Activated CD4-positive, alpha-beta T cell treated with anti-CD3 and anti-CD28 coated beads for 36 hours (primary cell): Measurements from ENCODE around the gene EIPR1. TPM values are rescaled to one million over a fixed set of nuclear protein-coding genes. Genes with fewer than 3 reads are reported as not detected.

ENCODE experiments used
- ATAC-seq: fragments of 200-7000 bp; cut with Tn5 transposase; one replicate; pipeline ENCODE4 v1.10.0; 2021; ENCODE audit warnings: mild to moderate bottlenecking, moderate library complexity
- CTCF ChIA-PET: fragments of 350-600 bp; sonication (Branson Sonifier 250); formaldehyde crosslinking; loops from one replicate; lab custom pipeline; 2021; ENCODE audit warnings: antibody characterized with exemption; lab: Charles Lee
- POLR2A ChIA-PET: fragments of 350-600 bp; sonication (Branson Sonifier 250); formaldehyde crosslinking; loops from one replicate; lab custom pipeline; 2021; ENCODE audit warnings: antibody characterized with exemption, inconsistent platforms; lab: Charles Lee
- DNase-seq: peaks from one replicate; pipeline ENCODE4 v3.0.0-alpha.2; 2020
- H3K27ac Mint-ChIP-seq: one replicate; pipeline ENCODE4 v1.8.0; 2021; ENCODE audit warnings: mixed read lengths
- H3K27me3 Mint-ChIP-seq: one replicate; pipeline ENCODE4 v1.8.0; 2021; ENCODE audit warnings: mixed read lengths
- H3K36me3 Mint-ChIP-seq: one replicate; pipeline ENCODE4 v1.8.0; 2021; ENCODE audit warnings: low read depth, mixed read lengths
- H3K4me1 Mint-ChIP-seq: one replicate; pipeline ENCODE4 v1.8.0; 2021; ENCODE audit warnings: mixed read lengths
- H3K4me3 Mint-ChIP-seq: one replicate; pipeline ENCODE4 v1.8.0; 2021; ENCODE audit warnings: mild to moderate bottlenecking, moderate library complexity, mixed read lengths
- H3K9me3 Mint-ChIP-seq: one replicate; pipeline ENCODE4 v1.8.0; 2021; ENCODE audit warnings: low read depth, mixed read lengths
- intact Hi-C, 2 experiments: fragments of 100-400 bp; cut with DNase I in 1 of 2; cut with micrococcal nuclease in 1 of 2; formaldehyde crosslinking; loops; one replicate each; pipeline versions ENCODE4 v1.14.2 to v1.15.1; 2022 to 2024; cut with DNase I, micrococcal nuclease
- total RNA-seq, 2 experiments: library from RNA; stranded (reverse); gene quantifications; one replicate each; pipeline ENCODE4 v1.2.3, GENCODE V29; 2021

EIPR1 gene
- total RNA-seq, 2 experiments from 2014 or later, result 38.6 to 58.2 TPM

DNA sequence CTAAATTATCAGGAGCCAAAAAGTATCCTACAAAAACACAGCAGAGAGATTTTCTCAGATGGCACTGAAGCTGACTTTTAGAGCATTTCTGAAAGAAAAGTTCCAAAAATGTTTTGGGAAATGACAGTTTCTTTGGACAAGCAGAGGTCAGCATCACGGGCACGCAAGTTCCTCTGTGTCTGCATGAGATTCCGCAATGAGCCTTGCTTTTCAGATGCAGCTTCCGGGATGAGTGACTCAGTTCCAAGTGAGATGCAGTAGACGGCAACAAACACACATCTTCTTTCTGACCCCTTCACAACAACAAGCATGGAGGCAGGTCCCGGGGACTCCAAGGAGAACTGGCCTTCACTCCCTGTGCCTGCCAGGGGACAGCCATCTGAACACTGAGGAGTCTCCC is 76.6 kb downstream of the EIPR1 start:
- intact Hi-C loops, result loop anchor here in 1 of 2 experiments (5.0 to 10.0 kb wide), 2 partner anchors 299 to 456 kb away; no protein-coding TSS in a partner anchor
- ChIA-PET POLR2A (no interaction called here), CTCF (interaction anchor here (0.7 kb wide), 1 partner anchor 519 kb away, joined by 3 read pairs; no protein-coding TSS in a partner anchor)
- no peak overlapping the region for H3K4me3 Mint-ChIP-seq
- no peak for ATAC-seq
- peaks cover 8% of the 10 kb centered on the region for H3K4me1 Mint-ChIP-seq
- no peaks in the 10 kb centered on the region for H3K9me3 Mint-ChIP-seq
- no peak for DNase-seq
- peaks cover 13% of the 10 kb centered on the region for H3K36me3 Mint-ChIP-seq
- no peaks in the 10 kb centered on the region for H3K27me3 Mint-ChIP-seq
- no peak overlapping the region for H3K27ac Mint-ChIP-seq

DNA sequence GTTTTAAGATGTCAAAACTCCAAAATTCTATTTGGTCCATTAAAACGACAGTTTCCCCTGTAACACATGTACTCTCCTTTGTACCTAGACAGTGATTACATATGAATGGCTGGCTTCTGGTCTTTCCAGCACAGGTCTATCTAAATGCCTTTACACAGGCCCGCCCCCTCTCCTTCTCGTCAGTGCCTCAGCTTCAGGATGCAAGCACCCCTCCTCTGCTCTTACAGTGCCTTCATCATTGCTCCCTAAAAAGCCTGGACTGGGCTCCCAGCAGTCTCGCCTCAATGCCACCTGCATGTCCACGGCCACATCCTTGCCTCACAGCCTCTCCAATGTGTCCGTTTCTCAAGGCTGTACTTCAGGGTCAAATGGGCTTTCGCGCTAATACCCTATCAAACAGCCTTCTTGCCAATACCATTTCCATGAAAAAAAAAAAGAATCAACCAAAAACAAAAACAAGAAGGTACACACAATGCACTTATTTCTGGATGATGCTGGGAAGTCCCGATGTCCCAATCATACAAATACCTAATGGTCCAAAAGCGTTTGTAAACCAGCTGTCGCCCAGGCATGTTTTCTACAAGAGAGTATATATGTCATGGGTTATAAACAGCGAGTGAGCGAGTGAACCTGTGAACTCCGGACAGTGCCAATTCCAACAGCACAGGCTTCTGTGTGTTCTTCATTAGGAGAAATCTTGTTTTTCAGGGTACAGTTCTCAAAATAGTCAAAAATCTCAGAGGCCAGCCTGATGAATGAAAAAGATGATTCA is 77.2 kb downstream of the EIPR1 start:
- no peak overlapping the region for H3K27ac Mint-ChIP-seq
- intact Hi-C loops, result loop anchor here in 1 of 2 experiments (5.0 to 10.0 kb wide), 2 partner anchors 298 to 456 kb away; no protein-coding TSS in a partner anchor
- CTCF ChIA-PET, result interaction anchor here (0.7 kb wide), 1 partner anchor 518 kb away, joined by 3 read pairs; no protein-coding TSS in a partner anchor
- no peaks in the 10 kb centered on the region for H3K9me3 Mint-ChIP-seq
- ATAC-seq (no peak), DNase-seq (no peak)
- H3K36me3 Mint-ChIP-seq, result peaks cover 13% of the 10 kb centered on the region
- H3K4me3 Mint-ChIP-seq, result no peak overlapping the region
- H3K27me3 Mint-ChIP-seq, result no peaks in the 10 kb centered on the region
- peaks cover 8% of the 10 kb centered on the region for H3K4me1 Mint-ChIP-seq
- POLR2A ChIA-PET, result no interaction called here

DNA sequence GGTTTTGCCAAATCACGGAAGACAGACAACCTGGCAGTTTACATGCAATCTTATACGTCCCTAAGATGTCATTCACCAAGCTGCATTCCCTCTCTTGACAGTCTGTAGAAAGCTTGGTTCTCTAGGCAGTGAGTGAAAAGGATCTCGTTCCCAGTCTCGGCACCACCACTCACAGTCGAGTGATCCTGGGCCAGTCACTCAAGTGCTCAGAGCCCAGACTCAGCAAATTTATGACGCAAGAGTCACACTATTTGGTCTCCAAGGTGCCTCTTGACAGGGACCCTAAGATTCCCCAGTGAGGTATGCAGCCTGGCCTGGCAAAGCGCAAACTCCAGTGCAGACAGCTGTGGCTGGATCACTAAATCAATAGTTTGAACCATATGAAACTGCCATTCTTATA is 77.9 kb downstream of the EIPR1 start:
- Mint-ChIP-seq H3K4me1 (peaks cover 8% of the 10 kb centered on the region), H3K4me3 (no peak overlapping the region), H3K27me3 (no peaks in the 10 kb centered on the region), H3K9me3 (no peaks in the 10 kb centered on the region), H3K36me3 (peaks cover 13% of the 10 kb centered on the region), H3K27ac (no peak overlapping the region)
- ChIA-PET CTCF (interaction anchor here (0.9 kb wide), 1 partner anchor 9 kb away, joined by 3 read pairs; no protein-coding TSS in a partner anchor), POLR2A (no interaction called here)
- no peak for ATAC-seq
- intact Hi-C loops, result loop anchor here in 1 of 2 experiments (5.0 to 10.0 kb wide), 2 partner anchors 297 to 455 kb away; no protein-coding TSS in a partner anchor
- no peak for DNase-seq

DNA sequence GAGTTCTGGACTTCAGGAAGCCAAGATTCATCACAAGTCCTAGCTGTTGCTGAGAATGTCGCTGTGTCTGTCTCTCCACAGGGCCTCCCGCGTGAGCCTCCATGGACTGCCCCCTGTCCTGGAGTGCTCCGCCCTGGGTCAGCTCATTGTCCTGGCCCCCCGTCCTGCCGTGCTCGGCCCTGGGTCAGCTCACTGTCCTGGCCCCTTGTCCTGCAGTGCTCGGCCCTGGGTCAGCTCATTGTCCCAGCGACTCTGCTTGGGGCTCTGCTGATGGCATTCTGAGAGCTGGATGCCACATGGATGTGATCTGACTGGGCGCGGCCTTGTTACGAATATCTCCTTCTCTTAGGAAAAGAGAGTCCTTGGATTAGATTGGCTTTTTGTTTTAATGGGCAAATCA is 78.5 kb downstream of the EIPR1 start:
- no peak overlapping the region for H3K4me3 Mint-ChIP-seq
- ATAC-seq (no peak), DNase-seq (no peak)
- H3K27me3 Mint-ChIP-seq, result no peaks in the 10 kb centered on the region
- peaks cover 13% of the 10 kb centered on the region for H3K36me3 Mint-ChIP-seq
- H3K4me1 Mint-ChIP-seq, result peaks cover 8% of the 10 kb centered on the region
- H3K27ac Mint-ChIP-seq, result no peak overlapping the region
- H3K9me3 Mint-ChIP-seq, result no peaks in the 10 kb centered on the region
- ChIA-PET POLR2A (no interaction called here), CTCF (interaction anchor here (0.9 kb wide), 1 partner anchor 10 kb away, joined by 3 read pairs; no protein-coding TSS in a partner anchor)
- intact Hi-C loops, result no loop called here

DNA sequence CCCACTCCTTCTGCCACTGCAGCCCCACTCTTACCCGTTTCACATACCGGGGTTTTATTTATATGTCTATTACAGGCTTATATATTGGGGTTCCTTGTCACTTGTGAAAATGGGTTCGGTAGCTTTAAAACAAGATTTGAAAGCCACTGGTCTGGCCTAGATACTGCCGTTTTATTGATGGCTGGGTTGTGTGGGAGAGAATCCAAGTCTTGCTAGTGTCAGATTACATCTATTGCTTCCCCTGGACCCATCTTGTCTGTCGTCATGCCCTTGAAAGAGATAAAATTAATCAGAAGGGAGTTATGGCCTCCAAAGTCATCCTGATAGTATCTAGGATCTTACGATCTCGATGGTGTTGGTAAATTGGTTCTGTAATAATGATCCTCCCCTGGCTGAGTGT is 79.4 kb downstream of the EIPR1 start:
- ChIA-PET CTCF (no interaction called here), POLR2A (no interaction called here)
- H3K36me3 Mint-ChIP-seq, result peaks cover 13% of the 10 kb centered on the region
- H3K4me1 Mint-ChIP-seq, result no peaks in the 10 kb centered on the region
- intact Hi-C loops, result no loop called here
- H3K27ac Mint-ChIP-seq, result no peak overlapping the region
- DNase-seq (no peak), ATAC-seq (no peak)
- H3K4me3 Mint-ChIP-seq, result no peak overlapping the region
- no peaks in the 10 kb centered on the region for H3K9me3 Mint-ChIP-seq
- no peaks in the 10 kb centered on the region for H3K27me3 Mint-ChIP-seq

DNA sequence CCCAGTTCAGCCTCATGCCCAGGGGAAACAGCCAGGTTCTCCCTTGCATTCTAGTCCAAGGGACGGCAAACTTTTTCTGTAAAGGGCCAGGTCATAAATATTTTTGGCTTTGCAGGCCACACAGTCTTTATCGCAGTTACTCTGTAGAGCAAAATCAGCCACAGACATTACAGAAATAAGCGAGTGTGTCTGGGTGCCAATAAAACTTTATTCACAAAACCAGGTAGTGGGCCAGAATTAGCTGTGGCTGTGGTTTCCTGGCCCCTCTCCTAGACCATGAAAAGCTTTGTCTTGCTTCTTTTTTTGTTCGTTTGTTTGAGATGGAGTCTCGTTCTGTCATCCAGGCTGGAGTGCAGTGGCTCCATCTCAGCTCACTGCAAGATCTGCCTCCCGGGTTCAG is 80.1 kb downstream of the EIPR1 start:
- Mint-ChIP-seq H3K36me3 (peaks cover 13% of the 10 kb centered on the region), H3K27ac (no peak overlapping the region), H3K4me1 (no peaks in the 10 kb centered on the region), H3K27me3 (no peaks in the 10 kb centered on the region), H3K9me3 (no peaks in the 10 kb centered on the region), H3K4me3 (no peak overlapping the region)
- ATAC-seq (no peak), DNase-seq (no peak)
- intact Hi-C loops, result no loop called here
- ChIA-PET POLR2A (no interaction called here), CTCF (interaction anchor here (0.6 kb wide), 1 partner anchor 81 kb away, joined by 3 read pairs; no protein-coding TSS in a partner anchor)

DNA sequence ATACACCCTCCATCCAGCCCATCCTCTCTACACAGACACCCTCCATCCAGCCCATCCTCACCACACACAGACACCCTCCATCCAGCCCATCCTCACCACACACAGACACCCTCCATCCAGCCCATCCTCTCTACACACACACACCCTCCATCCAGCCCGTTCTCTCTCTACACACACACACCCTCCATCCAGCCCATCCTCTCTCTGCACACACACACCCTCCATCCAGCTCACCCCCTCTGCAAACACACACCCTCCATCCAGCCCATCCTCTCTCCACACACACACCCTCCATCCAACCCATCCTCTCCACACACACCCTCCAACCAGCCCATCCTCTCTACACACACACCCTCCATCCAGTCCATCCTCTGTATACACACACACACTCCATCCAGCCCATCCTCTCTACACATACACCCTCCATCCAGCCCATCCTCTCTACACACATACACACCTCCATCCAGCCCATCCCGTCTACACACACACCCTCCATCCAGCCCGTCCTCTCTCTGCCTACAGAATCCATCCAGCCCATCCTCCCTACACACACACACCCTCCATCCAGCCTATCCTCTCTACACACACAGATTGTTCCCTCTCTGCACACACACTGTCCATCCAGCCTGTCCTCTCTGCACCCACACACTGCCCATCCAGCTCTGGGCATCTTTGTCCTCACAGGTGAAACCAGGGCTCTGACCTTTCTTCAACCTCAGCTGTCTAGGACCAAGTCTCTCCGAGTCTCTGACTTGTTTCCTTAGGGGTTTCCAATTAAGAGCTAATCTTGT is 81.2 kb downstream of the EIPR1 start:
- ATAC-seq (no peak), DNase-seq (no peak)
- H3K27ac Mint-ChIP-seq, result no peak overlapping the region
- peaks cover 11% of the 10 kb centered on the region for H3K36me3 Mint-ChIP-seq
- H3K4me3 Mint-ChIP-seq, result no peak overlapping the region
- ChIA-PET CTCF (no interaction called here), POLR2A (no interaction called here)
- intact Hi-C loops, result no loop called here
- H3K9me3 Mint-ChIP-seq, result no peaks in the 10 kb centered on the region
- no peaks in the 10 kb centered on the region for H3K4me1 Mint-ChIP-seq
- H3K27me3 Mint-ChIP-seq, result no peaks in the 10 kb centered on the region

DNA sequence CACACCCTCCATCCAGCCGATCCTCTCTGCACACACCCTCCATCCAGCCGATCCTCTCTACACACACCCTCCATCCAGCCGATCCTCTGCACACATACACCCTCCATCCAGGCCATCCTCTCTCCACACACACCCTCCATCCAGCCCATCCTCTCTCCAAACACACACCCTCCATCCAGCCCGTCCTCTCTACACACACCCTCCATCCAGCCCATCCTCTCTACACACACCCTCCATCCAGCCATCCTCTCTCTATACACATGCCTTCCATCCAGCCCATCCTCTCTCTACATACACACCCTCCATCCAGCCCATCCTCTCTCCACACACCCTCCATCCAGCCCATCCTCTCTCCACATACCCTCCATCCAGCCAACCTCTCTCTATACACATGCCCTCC is 83.1 kb downstream of the EIPR1 start:
- peaks cover 2% of the 10 kb centered on the region for H3K9me3 Mint-ChIP-seq
- H3K27me3 Mint-ChIP-seq, result no peaks in the 10 kb centered on the region
- POLR2A ChIA-PET, result no interaction called here
- H3K4me3 Mint-ChIP-seq, result no peak overlapping the region
- peaks cover 5% of the 10 kb centered on the region for H3K36me3 Mint-ChIP-seq
- H3K27ac Mint-ChIP-seq, result no peak overlapping the region
- DNase-seq, result no peak
- H3K4me1 Mint-ChIP-seq, result no peaks in the 10 kb centered on the region
- no peak for ATAC-seq
- CTCF ChIA-PET, result no interaction called here
- intact Hi-C loops, result no loop called here

DNA sequence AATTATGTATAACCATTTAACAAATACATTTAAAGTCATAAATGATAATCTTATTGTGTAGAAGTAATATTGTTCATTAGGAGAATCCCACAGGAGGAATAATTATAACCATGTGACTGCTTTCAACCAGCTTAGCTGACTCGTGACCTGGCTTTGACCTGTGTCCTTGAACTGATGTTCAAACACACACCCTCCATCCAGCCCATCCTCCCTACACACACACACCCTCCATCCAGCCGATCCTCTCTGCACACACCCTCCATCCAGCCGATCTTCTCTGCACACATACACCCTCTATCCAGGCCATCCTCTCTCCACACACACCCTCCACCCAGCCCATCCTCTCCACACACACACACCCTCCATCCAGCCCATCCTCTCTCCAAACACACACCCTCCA is 83.5 kb downstream of the EIPR1 start:
- DNase-seq (no peak), ATAC-seq (no peak)
- ChIA-PET POLR2A (no interaction called here), CTCF (no interaction called here)
- H3K27ac Mint-ChIP-seq, result no peak overlapping the region
- intact Hi-C loops, result no loop called here
- peaks cover 2% of the 10 kb centered on the region for H3K9me3 Mint-ChIP-seq
- H3K4me3 Mint-ChIP-seq, result no peak overlapping the region
- H3K27me3 Mint-ChIP-seq, result no peaks in the 10 kb centered on the region
- peaks cover 7% of the 10 kb centered on the region for H3K36me3 Mint-ChIP-seq
- no peaks in the 10 kb centered on the region for H3K4me1 Mint-ChIP-seq

DNA sequence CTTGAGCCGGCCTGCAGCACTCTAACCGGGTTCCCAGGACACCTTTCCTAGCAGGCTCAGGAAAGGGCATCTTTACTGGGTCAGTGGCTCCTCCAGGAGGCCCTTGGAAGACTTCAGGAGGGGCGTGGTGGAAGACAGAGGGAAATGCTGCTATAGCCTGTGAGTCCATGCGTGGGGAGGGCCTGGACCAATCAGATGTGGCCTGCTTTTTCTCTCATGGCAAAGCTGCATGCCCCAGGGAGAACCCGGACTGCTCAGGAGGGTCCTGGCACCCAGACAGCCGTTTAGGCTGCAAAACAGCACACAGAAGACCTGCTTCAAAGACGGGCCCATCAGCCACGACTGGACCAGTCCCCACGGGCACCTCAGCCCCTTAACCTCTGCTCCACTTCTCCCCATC is 84.4 kb downstream of the EIPR1 start:
- ChIA-PET CTCF (no interaction called here), POLR2A (no interaction called here)
- H3K27ac Mint-ChIP-seq, result no peak overlapping the region
- DNase-seq (no peak), ATAC-seq (no peak)
- intact Hi-C loops, result no loop called here
- H3K4me3 Mint-ChIP-seq, result no peak overlapping the region
- no peaks in the 10 kb centered on the region for H3K27me3 Mint-ChIP-seq
- no peaks in the 10 kb centered on the region for H3K4me1 Mint-ChIP-seq
- H3K9me3 Mint-ChIP-seq, result peaks cover 2% of the 10 kb centered on the region
- H3K36me3 Mint-ChIP-seq, result peaks cover 7% of the 10 kb centered on the region

DNA sequence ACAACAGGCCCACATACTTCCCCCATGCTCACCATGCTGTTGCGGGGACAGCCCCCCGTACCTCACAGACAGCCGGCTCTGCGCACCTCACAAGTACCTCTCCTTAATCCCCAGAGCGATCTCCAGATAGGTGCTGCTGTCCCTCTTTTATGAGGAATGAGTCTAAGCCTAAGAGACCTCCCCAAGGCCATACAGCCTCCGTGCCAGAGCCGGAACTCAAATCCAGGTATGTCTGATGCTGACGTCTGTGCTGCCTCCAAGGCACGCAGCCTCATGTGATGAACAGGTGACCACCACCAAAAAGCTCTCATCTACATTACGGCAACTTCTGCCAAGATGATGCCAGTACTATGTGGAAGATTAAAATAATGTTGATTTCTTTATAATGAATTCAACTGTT is 85.2 kb downstream of the EIPR1 start:
- CTCF ChIA-PET, result no interaction called here
- DNase-seq (no peak), ATAC-seq (no peak)
- H3K27ac Mint-ChIP-seq, result no peak overlapping the region
- POLR2A ChIA-PET, result no interaction called here
- no peak overlapping the region for H3K4me3 Mint-ChIP-seq
- H3K4me1 Mint-ChIP-seq, result no peaks in the 10 kb centered on the region
- intact Hi-C loops, result no loop called here
- H3K27me3 Mint-ChIP-seq, result no peaks in the 10 kb centered on the region
- peaks cover 9% of the 10 kb centered on the region for H3K36me3 Mint-ChIP-seq
- H3K9me3 Mint-ChIP-seq, result peaks cover 4% of the 10 kb centered on the region
